Stimulated activated CD8-positive, alpha-beta memory T cell treated with anti-CD3 and anti-CD28 coated beads, Interleukin-12 subunit alpha, Interleukin-12 subunit beta, amount 100 ng/mL, for 4 hours (primary cell): ENCODE data around the gene RTL10.

Experiments
- DNase-seq: peaks from one replicate; pipeline ENCODE4 v3.0.0-alpha.2; 2020; ENCODE audit warnings: low read depth

RTL10 gene

GRCh38 chr22:19808873-19809478 is 45.7 kb downstream of the RTL10 start:
- DNase-seq = no peak

GRCh38 chr22:19807914-19808872 is 46.5 kb downstream of the RTL10 start:
- no peak for DNase-seq

GRCh38 chr22:19807161-19807913 is 47.3 kb downstream of the RTL10 start:
- no peak for DNase-seq

- no peak for DNase-seq
These were observed 48.2 kb downstream of the RTL10 start for GRCh38 chr22:19806213-19807160.

GRCh38 chr22:19805821-19806212 is 48.9 kb downstream of the RTL10 start:
- no peak for DNase-seq
